GM12873 (cell line): ENCODE data around the gene RAB31.

Source experiments
- TF ChIP-seq, protein P1 (sequence below): IDR thresholded peaks from 2 replicates; pipeline ENCODE4 v1.5.1; 2012; ENCODE audit warnings: low read depth, mild to moderate bottlenecking, moderate library complexity, low read length, control low read depth; ENCODE audit not compliant: insufficient read depth; ENCODE audit errors: missing control alignments

RAB31 gene

GRCh38 chr18:9876212-9876866 is 168.2 kb downstream of the RAB31 start:
- TF ChIP-seq, protein P1, sequence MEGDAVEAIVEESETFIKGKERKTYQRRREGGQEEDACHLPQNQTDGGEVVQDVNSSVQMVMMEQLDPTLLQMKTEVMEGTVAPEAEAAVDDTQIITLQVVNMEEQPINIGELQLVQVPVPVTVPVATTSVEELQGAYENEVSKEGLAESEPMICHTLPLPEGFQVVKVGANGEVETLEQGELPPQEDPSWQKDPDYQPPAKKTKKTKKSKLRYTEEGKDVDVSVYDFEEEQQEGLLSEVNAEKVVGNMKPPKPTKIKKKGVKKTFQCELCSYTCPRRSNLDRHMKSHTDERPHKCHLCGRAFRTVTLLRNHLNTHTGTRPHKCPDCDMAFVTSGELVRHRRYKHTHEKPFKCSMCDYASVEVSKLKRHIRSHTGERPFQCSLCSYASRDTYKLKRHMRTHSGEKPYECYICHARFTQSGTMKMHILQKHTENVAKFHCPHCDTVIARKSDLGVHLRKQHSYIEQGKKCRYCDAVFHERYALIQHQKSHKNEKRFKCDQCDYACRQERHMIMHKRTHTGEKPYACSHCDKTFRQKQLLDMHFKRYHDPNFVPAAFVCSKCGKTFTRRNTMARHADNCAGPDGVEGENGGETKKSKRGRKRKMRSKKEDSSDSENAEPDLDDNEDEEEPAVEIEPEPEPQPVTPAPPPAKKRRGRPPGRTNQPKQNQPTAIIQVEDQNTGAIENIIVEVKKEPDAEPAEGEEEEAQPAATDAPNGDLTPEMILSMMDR, result no peak

- TF ChIP-seq, protein P1, result no peak
These were observed 169.0 kb downstream of the RAB31 start for GRCh38 chr18:9876867-9877654.

GRCh38 chr18:9877655-9878014 is 169.5 kb downstream of the RAB31 start:
- TF ChIP-seq, protein P1, result no peak

- TF ChIP-seq, protein P1, result no peak
These were observed 170.0 kb downstream of the RAB31 start for GRCh38 chr18:9878095-9878494.

DNA sequence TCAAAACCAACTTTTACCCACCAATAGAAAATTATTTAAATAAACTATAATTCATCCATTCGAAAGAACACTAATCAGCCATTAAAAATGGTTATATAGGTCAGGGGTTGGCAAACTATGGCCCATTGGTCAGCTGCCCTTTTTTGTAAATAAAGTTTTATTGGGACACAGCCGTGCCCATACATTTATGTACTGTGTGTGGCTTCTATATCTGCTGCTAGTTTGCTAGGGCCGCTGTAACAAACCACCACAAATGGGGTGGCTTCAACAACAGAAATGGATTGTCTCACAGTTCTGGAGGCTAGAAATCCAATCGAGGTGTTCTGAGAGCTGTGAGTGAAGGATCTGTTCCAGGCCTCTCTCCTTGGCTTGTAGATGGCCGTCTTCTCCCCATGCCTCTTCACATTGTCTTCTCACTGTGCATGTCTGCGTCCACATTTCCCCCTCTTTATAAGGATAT is 170.7 kb downstream of the RAB31 start:
- TF ChIP-seq, protein P1, result no peak

- TF ChIP-seq, protein P1, result no peak
These were observed 176.0 kb downstream of the RAB31 start for GRCh38 chr18:9884090-9884489.

- TF ChIP-seq, protein P1, result no peak
These were observed 176.5 kb downstream of the RAB31 start for GRCh38 chr18:9884532-9885140.
